HepG2 (cell line): ENCODE measurements around the gene GJA8.
"Not testable (repeated sequence)": the region's sequence is repeated elsewhere in the genome, so short reads cannot be mapped to it uniquely, and the experiment has no call there.

Experiments
- FOSL2 ChIP-seq: sonication (generic); formaldehyde crosslinking; IDR thresholded peaks from 2 replicates; pipeline ENCODE4 v1.4.0; 2020; ENCODE audit warnings: missing genetic modification reagents
- KDM1A ChIP-seq: IDR thresholded peaks from 2 replicates; pipeline ENCODE4 v1.6.1; 2016; ENCODE audit warnings: missing compliant biosample characterization
- KLF13 ChIP-seq: sonication (generic); formaldehyde crosslinking; IDR thresholded peaks from 2 replicates; pipeline ENCODE4 v1.4.0; 2020; ENCODE audit warnings: mild to moderate bottlenecking, missing genetic modification reagents
- MEIS1 ChIP-seq: sonication (generic); formaldehyde crosslinking; IDR thresholded peaks from 2 replicates; pipeline ENCODE4 v1.9.0; 2021; ENCODE audit warnings: mild to moderate bottlenecking, missing genetic modification reagents, moderate library complexity, borderline replicate concordance
- PCBP1 ChIP-seq: fragments of 200-400 bp; formaldehyde crosslinking; IDR thresholded peaks from 2 replicates; pipeline ENCODE4 v1.6.1; 2017; ENCODE audit warnings: mild to moderate bottlenecking, low read depth, low read length, borderline replicate concordance
- POLR2AphosphoS5 ChIP-seq: IDR thresholded peaks from 2 replicates; pipeline ENCODE4 v1.6.1; 2012; ENCODE audit warnings: low read depth, low read length
- ZNF3 ChIP-seq: IDR thresholded peaks from 2 replicates; pipeline ENCODE4 v1.7.0; 2017; ENCODE audit warnings: inconsistent platforms
- ZNF460 ChIP-seq: sonication (generic); formaldehyde crosslinking; IDR thresholded peaks from 2 replicates; pipeline ENCODE4 v1.5.1; 2020; ENCODE audit warnings: missing genetic modification reagents, mild to moderate bottlenecking, borderline replicate concordance
- ZNF556 ChIP-seq: sonication (generic); formaldehyde crosslinking; IDR thresholded peaks from 2 replicates; pipeline ENCODE4 v1.4.0; 2020; ENCODE audit warnings: mild to moderate bottlenecking, missing genetic modification reagents, borderline replicate concordance
- TF ChIP-seq, protein P1 (sequence below): sonication (generic); formaldehyde crosslinking; IDR thresholded peaks from 2 replicates; pipeline ENCODE4 v1.5.1; 2020; ENCODE audit warnings: mild to moderate bottlenecking, missing genetic modification reagents, moderate library complexity
- TF ChIP-seq, protein P2 (sequence below): sonication (generic); formaldehyde crosslinking; IDR thresholded peaks from 2 replicates; pipeline ENCODE4 v1.8.1; 2023; ENCODE audit warnings: mild to moderate bottlenecking, inconsistent platforms, moderate library complexity, missing genetic modification reagents, borderline replicate concordance

DNA sequence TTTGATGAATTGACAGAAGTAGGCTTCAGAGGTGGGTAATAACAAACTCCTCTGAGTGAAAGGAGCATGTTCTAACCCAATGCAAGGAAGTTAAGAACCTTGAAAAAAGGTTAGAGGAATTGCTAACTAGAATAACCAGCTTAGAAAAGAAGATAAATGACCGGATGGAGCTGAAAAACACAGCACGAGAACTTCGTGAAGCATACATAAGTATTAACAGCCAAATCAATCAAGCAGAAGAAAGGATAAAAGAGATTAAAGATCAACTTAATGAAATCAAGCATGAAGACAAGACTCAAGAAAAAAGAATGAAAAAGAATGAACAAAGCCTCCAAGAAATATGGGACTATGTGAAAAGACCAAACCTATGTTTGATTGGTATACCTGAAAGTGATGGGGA, 46.6 kb upstream of the GJA8 start:
- TF ChIP-seq PCBP1; MEIS1 (CRISPR knock-in tag); POLR2AphosphoS5; ZNF460 (CRISPR knock-in tag); ZNF556 (CRISPR knock-in tag); KDM1A (CRISPR knock-in tag); FOSL2 (CRISPR knock-in tag); KLF13 (CRISPR knock-in tag); ZNF3 (CRISPR knock-in tag): not testable (repeated sequence)
- TF ChIP-seq, protein P1, sequence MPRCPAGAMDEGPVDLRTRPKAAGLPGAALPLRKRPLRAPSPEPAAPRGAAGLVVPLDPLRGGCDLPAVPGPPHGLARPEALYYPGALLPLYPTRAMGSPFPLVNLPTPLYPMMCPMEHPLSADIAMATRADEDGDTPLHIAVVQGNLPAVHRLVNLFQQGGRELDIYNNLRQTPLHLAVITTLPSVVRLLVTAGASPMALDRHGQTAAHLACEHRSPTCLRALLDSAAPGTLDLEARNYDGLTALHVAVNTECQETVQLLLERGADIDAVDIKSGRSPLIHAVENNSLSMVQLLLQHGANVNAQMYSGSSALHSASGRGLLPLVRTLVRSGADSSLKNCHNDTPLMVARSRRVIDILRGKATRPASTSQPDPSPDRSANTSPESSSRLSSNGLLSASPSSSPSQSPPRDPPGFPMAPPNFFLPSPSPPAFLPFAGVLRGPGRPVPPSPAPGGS (CRISPR knock-in tag): not testable (repeated sequence)
- TF ChIP-seq, protein P2, sequence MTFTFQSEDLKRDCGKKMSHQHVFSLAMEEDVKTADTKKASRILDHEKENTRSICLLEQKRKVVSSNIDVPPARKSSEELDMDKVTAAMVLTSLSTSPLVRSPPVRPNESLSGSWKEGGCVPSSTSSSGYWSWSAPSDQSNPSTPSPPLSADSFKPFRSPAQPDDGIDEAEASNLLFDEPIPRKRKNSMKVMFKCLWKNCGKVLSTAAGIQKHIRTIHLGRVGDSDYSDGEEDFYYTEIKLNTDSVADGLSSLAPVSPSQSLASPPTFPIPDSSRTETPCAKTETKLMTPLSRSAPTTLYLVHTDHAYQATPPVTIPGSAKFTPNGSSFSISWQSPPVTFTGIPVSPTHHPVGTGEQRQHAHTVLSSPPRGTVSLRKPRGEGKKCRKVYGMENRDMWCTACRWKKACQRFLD (CRISPR knock-in tag): not testable (repeated sequence)
